ENCODE data around the gene MROH8.

Gene MROH8

GRCh38 chr20:37188787-37189186 lies 9.4 kb upstream of the MROH8 start:
- Histone ChIP-seq H3K4me2 (no peak overlapping the region), H3K36me3 (ENCODE audit: insufficient read depth) (peaks cover 21% of the 10 kb centered on the region; the same call in 1 of the 2 replicates), H4K20me1 (ENCODE audit: insufficient read depth) (peaks cover 31% of the 10 kb centered on the region), H3K27ac (no peak overlapping the region), H3K9ac (no peak overlapping the region), H2AFZ (ENCODE audit: low read depth) (no peak overlapping the region), H3K79me2 (ENCODE audit: insufficient read depth, low read depth) (peaks cover 94% of the 10 kb centered on the region), H3K4me1 (ENCODE audit: low read depth, poor library complexity, severe bottlenecking) (peaks cover 29% of the 10 kb centered on the region), H3K27me3 (ENCODE audit: insufficient read depth, low read depth) (no peaks in the 10 kb centered on the region), H3K4me3 (IDR thresholded peaks at IDR 0.05; ENCODE audit: insufficient read depth, low read depth, low read length) (no peak overlapping the region)
- no peak for TF ChIP-seq CTCF (conservative IDR thresholded peaks at IDR 0.05; ENCODE audit: low read depth, low read length)

DNA sequence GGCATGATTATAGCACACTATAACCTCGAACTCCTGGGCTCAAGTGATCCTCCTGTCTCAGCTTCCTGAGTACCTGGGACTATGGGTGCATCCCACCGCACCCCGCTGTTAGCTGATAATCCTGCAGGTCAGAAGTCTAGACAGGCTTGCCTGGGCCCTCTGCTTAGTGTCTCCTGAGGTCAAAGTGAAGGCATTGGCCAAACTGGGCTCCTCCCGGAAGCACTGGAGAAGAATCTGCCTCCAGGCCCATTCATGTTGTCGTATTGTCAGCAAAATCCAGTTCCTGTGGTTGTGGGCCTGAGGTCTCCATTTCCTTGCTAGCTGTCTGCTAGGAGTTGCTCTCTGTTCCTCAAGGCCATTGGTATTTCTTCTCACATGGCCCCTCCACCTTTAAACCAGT lies 6.3 kb upstream of the MROH8 start:
- peaks cover 27% of the 10 kb centered on the region for H4K20me1 ChIP-seq (ENCODE audit: insufficient read depth)
- H3K4me3 ChIP-seq (IDR thresholded peaks at IDR 0.05; ENCODE audit: insufficient read depth, low read depth, low read length): no peak overlapping the region
- no peak overlapping the region for H3K27ac ChIP-seq
- no peak overlapping the region for H3K9ac ChIP-seq
- peaks cover 41% of the 10 kb centered on the region for H3K4me1 ChIP-seq (ENCODE audit: low read depth, poor library complexity, severe bottlenecking)
- H3K79me2 ChIP-seq (ENCODE audit: insufficient read depth, low read depth): peaks cover 96% of the 10 kb centered on the region
- H3K36me3 ChIP-seq (ENCODE audit: insufficient read depth): peaks cover 27% of the 10 kb centered on the region; the same call in 1 of the 2 replicates
- TF ChIP-seq CTCF (conservative IDR thresholded peaks at IDR 0.05; ENCODE audit: low read depth, low read length): no peak
- no peak overlapping the region for H2AFZ ChIP-seq (ENCODE audit: low read depth)
- no peak overlapping the region for H3K4me2 ChIP-seq
- no peaks in the 10 kb centered on the region for H3K27me3 ChIP-seq (ENCODE audit: insufficient read depth, low read depth)

DNA sequence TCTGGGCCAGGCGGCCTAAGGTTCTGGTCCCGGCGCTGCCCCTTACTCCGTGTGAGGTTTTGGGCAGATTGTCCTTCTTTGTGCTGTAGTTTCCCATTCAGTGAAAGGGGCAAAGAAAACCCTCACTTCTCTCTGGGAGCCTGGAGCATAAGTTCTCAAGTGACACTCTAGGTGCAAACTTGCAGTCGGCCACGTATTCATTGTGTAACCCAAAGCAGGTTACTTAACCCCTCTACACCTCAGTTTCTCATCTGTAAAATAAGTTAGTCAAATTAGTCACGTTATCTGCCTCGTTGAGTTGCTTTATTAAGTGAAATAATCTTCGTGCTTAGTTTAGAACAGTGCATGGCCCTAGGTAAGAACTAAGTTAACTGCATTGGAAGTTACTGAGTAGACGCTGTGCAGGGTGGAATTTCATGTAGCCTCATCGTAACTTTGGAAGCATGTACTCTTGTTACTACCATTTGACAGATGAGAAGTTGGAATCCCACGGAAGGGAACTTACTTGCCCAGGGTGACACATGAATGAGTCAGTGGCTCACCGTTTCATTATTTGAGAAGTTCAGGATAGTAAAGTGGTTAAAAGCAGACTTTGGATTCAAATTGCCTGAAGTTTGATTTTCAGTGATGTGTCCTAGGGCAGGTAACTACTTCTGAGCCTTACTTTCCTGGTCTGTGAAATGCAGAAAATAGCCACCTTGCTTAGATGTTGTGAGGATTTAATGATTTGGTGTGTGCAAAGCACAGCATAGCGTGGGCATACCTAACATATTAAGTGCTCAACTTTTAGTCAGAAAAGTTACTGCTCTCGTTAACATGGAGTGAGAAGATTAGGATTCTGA lies 556 bp upstream of the MROH8 start:
- Histone ChIP-seq H3K36me3 (ENCODE audit: insufficient read depth) (peaks cover 14% of the 10 kb centered on the region; the same call in 1 of the 2 replicates), H4K20me1 (ENCODE audit: insufficient read depth) (peaks cover 15% of the 10 kb centered on the region), H3K4me3 (IDR thresholded peaks at IDR 0.05; ENCODE audit: insufficient read depth, low read depth, low read length) (no peak overlapping the region), H2AFZ (ENCODE audit: low read depth) (peak overlapping the region; percentile 79), H3K9ac (peak overlapping the region; percentile 95), H3K4me2 (peak overlapping the region; percentile 87), H3K4me1 (ENCODE audit: low read depth, poor library complexity, severe bottlenecking) (peaks cover 52% of the 10 kb centered on the region), H3K27ac (peak overlapping the region; percentile 92), H3K79me2 (ENCODE audit: insufficient read depth, low read depth) (peaks cover 58% of the 10 kb centered on the region), H3K27me3 (ENCODE audit: insufficient read depth, low read depth) (no peaks in the 10 kb centered on the region)
- TF ChIP-seq CTCF (conservative IDR thresholded peaks at IDR 0.05; ENCODE audit: low read depth, low read length): no peak

DNA sequence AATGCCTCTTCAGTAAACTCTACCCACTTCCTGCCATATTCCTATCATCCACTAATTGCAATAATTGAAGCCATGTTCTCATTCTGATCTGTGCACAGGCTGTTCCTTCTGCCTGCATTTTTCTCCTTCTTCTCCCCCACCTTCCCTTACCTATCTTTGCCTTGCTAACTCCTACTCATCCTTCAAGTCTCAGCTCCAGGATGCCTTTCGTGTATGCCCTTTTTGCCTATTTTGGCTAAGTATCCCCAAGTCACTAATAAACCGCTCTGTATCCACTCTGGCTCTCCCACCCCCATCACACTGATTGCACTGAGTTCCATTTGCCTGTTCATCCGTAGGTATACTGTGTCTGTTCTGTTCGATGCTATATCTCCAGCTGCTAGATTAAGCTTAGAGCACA lies 6.5 kb downstream of the MROH8 start:
- Histone ChIP-seq H3K79me2 (ENCODE audit: insufficient read depth, low read depth) (no peaks in the 10 kb centered on the region), H4K20me1 (ENCODE audit: insufficient read depth) (no peaks in the 10 kb centered on the region), H3K27ac (no peak overlapping the region), H3K4me1 (ENCODE audit: low read depth, poor library complexity, severe bottlenecking) (peaks cover 15% of the 10 kb centered on the region), H3K36me3 (ENCODE audit: insufficient read depth) (no peaks in the 10 kb centered on the region), H3K9ac (no peak overlapping the region), H3K4me2 (no peak overlapping the region), H2AFZ (ENCODE audit: low read depth) (no peak overlapping the region), H3K4me3 (IDR thresholded peaks at IDR 0.05; ENCODE audit: insufficient read depth, low read depth, low read length) (no peak overlapping the region), H3K27me3 (ENCODE audit: insufficient read depth, low read depth) (no peaks in the 10 kb centered on the region)
- no peak for TF ChIP-seq CTCF (conservative IDR thresholded peaks at IDR 0.05; ENCODE audit: low read depth, low read length)

All from KMS-11 (cell line).